Islet precursor cell (in vitro differentiated cells): ENCODE measurements around the gene COQ8A.

Experiments
- DNase-seq: peaks from one replicate; pipeline ENCODE4 v3.0.0-alpha.2; 2018

Gene COQ8A

DNA sequence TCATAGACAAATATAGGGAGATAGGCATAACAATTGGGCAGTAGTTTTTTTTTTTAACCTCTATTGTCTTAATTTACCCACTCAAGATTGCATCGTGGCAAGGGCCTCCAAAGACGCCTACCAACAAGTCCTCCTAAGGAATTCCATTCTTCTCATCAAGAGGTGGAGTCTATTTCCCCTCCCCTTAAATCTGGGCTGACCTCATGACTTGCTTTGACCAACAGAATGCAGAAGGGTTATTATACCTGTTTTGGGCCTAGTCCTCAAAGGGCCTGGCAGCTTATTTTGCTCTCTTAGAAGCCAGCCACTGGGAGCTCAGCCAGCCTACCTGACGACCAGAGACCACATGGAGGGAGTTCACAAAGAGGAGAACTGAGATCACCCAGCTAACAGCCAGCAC is 92.3 kb downstream of the COQ8A start:
- DNase-seq: no peak

DNA sequence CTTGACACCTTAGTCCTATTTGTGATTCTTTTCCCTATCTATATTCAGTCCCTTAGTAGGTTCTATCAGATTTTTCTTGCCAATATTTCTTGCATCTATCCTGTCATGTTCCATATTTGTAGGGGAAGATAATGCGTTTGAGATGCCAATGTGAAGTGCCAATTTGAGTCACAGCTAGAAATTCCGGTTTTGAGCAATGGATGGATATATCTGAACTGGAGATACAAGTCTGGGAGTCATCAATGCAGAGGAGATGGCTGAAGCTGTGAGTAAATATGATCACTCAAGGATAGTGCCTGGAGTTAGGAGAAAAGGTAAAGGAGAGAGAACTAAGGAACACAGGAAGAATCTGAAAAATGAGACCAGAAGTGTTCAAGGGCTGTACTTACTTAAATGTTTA is 93.8 kb downstream of the COQ8A start:
- no peak for DNase-seq

GRCh38 chr1:227035316-227035715 is 95.2 kb downstream of the COQ8A start:
- no peak for DNase-seq

- no peak for DNase-seq
Observed at GRCh38 chr1:227037121-227037520, 97.0 kb downstream of the COQ8A start.
